H9 (cell line): ENCODE measurements around the gene CLTCL1. TPM values are rescaled to one million over a fixed set of nuclear protein-coding genes. Genes with fewer than 3 reads are reported as not detected.

Experiments
- DNase-seq: peaks from one replicate; pipeline ENCODE4 v3.0.0-alpha.2; 2017
- H2AFZ ChIP-seq: one replicate; pipeline ENCODE4 v1.6.1; 2013; ENCODE audit warnings: mild to moderate bottlenecking, low read length, control low read depth, moderate library complexity
- H2AK5ac ChIP-seq: 2 replicates; pipeline ENCODE4 v1.6.1; 2013; ENCODE audit warnings: low read length, control low read depth, mixed read lengths; ENCODE audit not compliant: insufficient read length
- H2BK120ac ChIP-seq: one replicate; pipeline ENCODE4 v1.6.1; 2013; ENCODE audit warnings: low read depth, mild to moderate bottlenecking, low read length, control low read depth, inconsistent platforms; ENCODE audit not compliant: poor library complexity, severe bottlenecking
- H2BK12ac ChIP-seq: 2 replicates; pipeline ENCODE4 v1.6.1; 2013; ENCODE audit warnings: low read length, control low read depth, mixed read lengths, low read depth; ENCODE audit not compliant: insufficient read length
- H2BK15ac ChIP-seq: 2 replicates; pipeline ENCODE4 v1.6.1; 2013; ENCODE audit warnings: low read depth, low read length, control low read depth
- H2BK20ac ChIP-seq: one replicate; pipeline ENCODE4 v1.6.1; 2013; ENCODE audit warnings: low read depth, mild to moderate bottlenecking, low read length, control low read depth, inconsistent platforms; ENCODE audit not compliant: poor library complexity, severe bottlenecking
- H2BK5ac ChIP-seq: 2 replicates; pipeline ENCODE4 v1.6.1; 2013; ENCODE audit warnings: low read length, control low read depth, mixed read lengths; ENCODE audit not compliant: insufficient read length
- H3K14ac ChIP-seq: 2 replicates; pipeline ENCODE4 v1.6.1; 2013; ENCODE audit warnings: low read length, control low read depth; ENCODE audit not compliant: insufficient read depth
- H3K18ac ChIP-seq: 2 replicates; pipeline ENCODE4 v1.6.1; 2013; ENCODE audit warnings: low read depth, mild to moderate bottlenecking, mixed read lengths, low read length, control low read depth; ENCODE audit not compliant: insufficient read length
- H3K23ac ChIP-seq: 2 replicates; pipeline ENCODE4 v1.6.1; 2013; ENCODE audit warnings: low read length, control low read depth, mixed read lengths, low read depth; ENCODE audit not compliant: insufficient read length
- H3K23me2 ChIP-seq: 2 replicates; pipeline ENCODE4 v1.6.1; 2013; ENCODE audit warnings: low read depth, mild to moderate bottlenecking, mixed read lengths, low read length, control low read depth; ENCODE audit not compliant: insufficient read length, poor library complexity, severe bottlenecking
- H3K27ac ChIP-seq: 2 replicates; pipeline ENCODE4 v1.5.1; 2013; ENCODE audit warnings: low read length, control low read depth, mixed read lengths, low read depth; ENCODE audit not compliant: insufficient read length
- H3K27me3 ChIP-seq: 2 replicates; pipeline ENCODE4 v1.6.1; 2013; ENCODE audit warnings: low read length, control low read depth, inconsistent platforms; ENCODE audit not compliant: insufficient read depth
- H3K4ac ChIP-seq: 2 replicates; pipeline ENCODE4 v1.6.1; 2013; ENCODE audit warnings: low read depth, mild to moderate bottlenecking, control low read depth, inconsistent platforms, low read length, moderate library complexity
- H3K4me1 ChIP-seq: 2 replicates; pipeline ENCODE4 v1.6.1; 2013; ENCODE audit warnings: low read length, control low read depth, inconsistent platforms; ENCODE audit not compliant: insufficient read depth
- H3K4me2 ChIP-seq: 2 replicates; pipeline ENCODE4 v1.6.1; 2013; ENCODE audit warnings: low read length, control low read depth, mixed read lengths; ENCODE audit not compliant: insufficient read length, insufficient read depth
- H3K56ac ChIP-seq: 2 replicates; pipeline ENCODE4 v1.6.1; 2013; ENCODE audit warnings: low read depth, mild to moderate bottlenecking, mixed read lengths, low read length, control low read depth; ENCODE audit not compliant: insufficient read length
- H3K79me1 ChIP-seq: 2 replicates; pipeline ENCODE4 v1.6.1; 2013; ENCODE audit warnings: low read depth, mild to moderate bottlenecking, moderate library complexity, low read length, control low read depth, inconsistent platforms; ENCODE audit not compliant: insufficient read depth, poor library complexity, severe bottlenecking
- H3K79me2 ChIP-seq: 2 replicates; pipeline ENCODE4 v1.6.1; 2013; ENCODE audit warnings: low read length, control low read depth, inconsistent platforms; ENCODE audit not compliant: insufficient read depth
- H3K9ac ChIP-seq: 2 replicates; pipeline ENCODE4 v1.6.1; 2013; ENCODE audit warnings: low read length, control low read depth, mixed read lengths; ENCODE audit not compliant: insufficient read length; ENCODE audit errors: extremely low read depth
- H3K9me3 ChIP-seq: one replicate; pipeline ENCODE4 v1.6.1; 2013; ENCODE audit warnings: low read depth, low read length, inconsistent platforms; ENCODE audit not compliant: control insufficient read depth
- H3T11ph ChIP-seq: one replicate; pipeline ENCODE4 v1.6.1; 2013; ENCODE audit warnings: mild to moderate bottlenecking, low read length, control low read depth, inconsistent platforms
- H4K20me1 ChIP-seq: one replicate; pipeline ENCODE4 v1.6.1; 2013; ENCODE audit not compliant: control insufficient read depth, insufficient read length, insufficient read depth
- H4K5ac ChIP-seq: 2 replicates; pipeline ENCODE4 v1.6.1; 2013; ENCODE audit warnings: low read depth, mild to moderate bottlenecking, mixed read lengths, low read length, control low read depth; ENCODE audit not compliant: insufficient read length
- H4K8ac ChIP-seq: replicated peaks from 2 replicates; pipeline ENCODE4 v1.6.1; 2013; ENCODE audit warnings: low read length, control low read depth, mixed read lengths, low read depth; ENCODE audit not compliant: insufficient read length
- H4K91ac ChIP-seq: 2 replicates; pipeline ENCODE4 v1.6.1; 2013; ENCODE audit warnings: low read depth, mild to moderate bottlenecking, moderate library complexity, mixed read lengths, low read length, control low read depth; ENCODE audit not compliant: insufficient read length
- H3K27ac Mint-ChIP-seq, 3 experiments: 2 replicates in 2 of 3; 3 replicates in 1 of 3; pipeline ENCODE4 v1.8.0; 2020 to 2021; ENCODE audit warnings: mixed read lengths in 3 of 3, mild to moderate bottlenecking in 1 of 3, moderate library complexity in 1 of 3
- H3K27me3 Mint-ChIP-seq: 2 replicates; pipeline ENCODE4 v1.8.0; 2021; ENCODE audit warnings: low read depth, mild to moderate bottlenecking, moderate library complexity, mixed read lengths
- H3K36me3 Mint-ChIP-seq, 3 experiments: 2 replicates in 2 of 3; 3 replicates in 1 of 3; pipeline ENCODE4 v1.8.0; 2020 to 2021; ENCODE audit warnings: low read depth in 3 of 3, mixed read lengths in 3 of 3; ENCODE audit not compliant: insufficient read depth in 1 of 3
- H3K4me1 Mint-ChIP-seq, 2 experiments: 2 replicates each; pipeline ENCODE4 v1.8.0; 2020; ENCODE audit warnings: mixed read lengths in 2 of 2
- H3K4me3 Mint-ChIP-seq, 2 experiments: 2 replicates in 1 of 2; 3 replicates in 1 of 2; pipeline ENCODE4 v1.8.0; 2020 to 2021; ENCODE audit warnings: mild to moderate bottlenecking in 2 of 2, mixed read lengths in 2 of 2, moderate library complexity in 1 of 2
- H3K9me3 Mint-ChIP-seq, 2 experiments: 2 replicates in 1 of 2; 3 replicates in 1 of 2; pipeline ENCODE4 v1.8.0; 2020; ENCODE audit warnings: mild to moderate bottlenecking in 2 of 2, mixed read lengths in 2 of 2, moderate library complexity in 1 of 2
- WGBS: extraction: QIAGEN DNeasy Blood & Tissue Kit; methylation state at CpG from one replicate; pipeline ENCODE4 v1.1.7; 2013; ENCODE audit warnings: missing lambda C conversion rate, low lambda C conversion rate, mixed read lengths; ENCODE audit not compliant: insufficient read length; ENCODE audit errors: extremely low coverage; 5-methylcytosine and 5-hydroxymethylcytosine counted together
- total RNA-seq: library from RNA; stranded (reverse); gene quantifications from 2 replicates; pipeline ENCODE4 v1.2.1, GENCODE V29; 2021
- TF ChIP-seq, protein P1 (sequence below): fragments of 200-600 bp; sonication (generic); conservative IDR thresholded peaks from 3 replicates; pipeline ENCODE4 v1.8.0; 2021; ENCODE audit warnings: antibody characterized with exemption, mild to moderate bottlenecking

Gene CLTCL1
- total RNA-seq, 1 experiment from 2014 or later = 11.1 TPM

DNA sequence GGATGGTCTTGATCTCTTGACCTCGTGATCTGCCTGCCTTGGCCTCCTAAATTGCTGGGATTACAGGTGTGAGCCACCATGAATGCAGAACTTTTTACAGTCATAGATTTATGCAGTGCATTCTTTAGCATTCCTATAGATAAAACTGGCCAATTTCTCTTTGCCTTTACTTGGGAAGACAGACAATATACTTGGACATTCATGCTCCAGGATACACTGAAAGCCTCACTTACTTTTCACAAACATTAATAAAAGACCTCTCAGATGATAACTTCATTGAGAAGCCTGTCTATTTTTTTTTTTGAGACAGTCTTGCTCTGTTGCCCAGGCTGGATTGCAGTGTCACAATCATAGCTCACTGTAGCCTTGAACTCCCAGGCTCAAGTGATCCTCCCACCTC, 12.3 kb upstream of the CLTCL1 start:
- H3K9ac ChIP-seq = no peak overlapping the region
- Mint-ChIP-seq H3K9me3 (peaks cover 0 to 3% of the 10 kb centered on the region in 2 experiments; a peak in 1 of 5 replicates), H3K4me1 (no peaks in the 10 kb centered on the region), H3K27ac (no peak overlapping the region), H3K36me3 (no peaks in the 10 kb centered on the region), H3K27me3 (no peaks in the 10 kb centered on the region; the same call in none of the 2 replicates), H3K4me3 (no peak overlapping the region)
- no peak overlapping the region for H4K91ac ChIP-seq
- H3T11ph ChIP-seq = no peak overlapping the region
- no peaks in the 10 kb centered on the region for H3K9me3 ChIP-seq
- H2BK20ac ChIP-seq = no peak overlapping the region
- H3K56ac ChIP-seq = no peak overlapping the region
- H2AK5ac ChIP-seq = no peak overlapping the region
- H4K8ac ChIP-seq = no peak overlapping the region
- no peak overlapping the region for H2BK15ac ChIP-seq
- no peak overlapping the region for H3K27ac ChIP-seq
- H3K23me2 ChIP-seq = no peaks in the 10 kb centered on the region
- no peaks in the 10 kb centered on the region for H3K79me2 ChIP-seq
- H3K4me1 ChIP-seq = no peaks in the 10 kb centered on the region
- TF ChIP-seq, protein P1, sequence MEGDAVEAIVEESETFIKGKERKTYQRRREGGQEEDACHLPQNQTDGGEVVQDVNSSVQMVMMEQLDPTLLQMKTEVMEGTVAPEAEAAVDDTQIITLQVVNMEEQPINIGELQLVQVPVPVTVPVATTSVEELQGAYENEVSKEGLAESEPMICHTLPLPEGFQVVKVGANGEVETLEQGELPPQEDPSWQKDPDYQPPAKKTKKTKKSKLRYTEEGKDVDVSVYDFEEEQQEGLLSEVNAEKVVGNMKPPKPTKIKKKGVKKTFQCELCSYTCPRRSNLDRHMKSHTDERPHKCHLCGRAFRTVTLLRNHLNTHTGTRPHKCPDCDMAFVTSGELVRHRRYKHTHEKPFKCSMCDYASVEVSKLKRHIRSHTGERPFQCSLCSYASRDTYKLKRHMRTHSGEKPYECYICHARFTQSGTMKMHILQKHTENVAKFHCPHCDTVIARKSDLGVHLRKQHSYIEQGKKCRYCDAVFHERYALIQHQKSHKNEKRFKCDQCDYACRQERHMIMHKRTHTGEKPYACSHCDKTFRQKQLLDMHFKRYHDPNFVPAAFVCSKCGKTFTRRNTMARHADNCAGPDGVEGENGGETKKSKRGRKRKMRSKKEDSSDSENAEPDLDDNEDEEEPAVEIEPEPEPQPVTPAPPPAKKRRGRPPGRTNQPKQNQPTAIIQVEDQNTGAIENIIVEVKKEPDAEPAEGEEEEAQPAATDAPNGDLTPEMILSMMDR = no peak
- H3K79me1 ChIP-seq = no peaks in the 10 kb centered on the region
- H4K20me1 ChIP-seq = no peaks in the 10 kb centered on the region
- DNase-seq = no peak
- H3K18ac ChIP-seq = no peak overlapping the region
- no peak overlapping the region for H3K23ac ChIP-seq
- no peak overlapping the region for H2AFZ ChIP-seq
- H4K5ac ChIP-seq = no peak overlapping the region
- no peak overlapping the region for H3K14ac ChIP-seq
- H2BK120ac ChIP-seq = no peak overlapping the region
- no peak overlapping the region for H3K4me2 ChIP-seq
- no peaks in the 10 kb centered on the region for H3K27me3 ChIP-seq
- no peak overlapping the region for H2BK12ac ChIP-seq
- WGBS = no CpG with 5 or more reads among the region's 1 CpG
- H2BK5ac ChIP-seq = no peak overlapping the region
- no peak overlapping the region for H3K4ac ChIP-seq
